ENCODE results near the gene VSIG2. TPM values are rescaled to one million over a fixed set of nuclear protein-coding genes. Genes with fewer than 3 reads are reported as not detected.

The VSIG2 gene
- total and polyA plus RNA-seq, 9 donors: 0.30 to 27.1 (median 1.2) TPM; not detected in 1

DNA sequence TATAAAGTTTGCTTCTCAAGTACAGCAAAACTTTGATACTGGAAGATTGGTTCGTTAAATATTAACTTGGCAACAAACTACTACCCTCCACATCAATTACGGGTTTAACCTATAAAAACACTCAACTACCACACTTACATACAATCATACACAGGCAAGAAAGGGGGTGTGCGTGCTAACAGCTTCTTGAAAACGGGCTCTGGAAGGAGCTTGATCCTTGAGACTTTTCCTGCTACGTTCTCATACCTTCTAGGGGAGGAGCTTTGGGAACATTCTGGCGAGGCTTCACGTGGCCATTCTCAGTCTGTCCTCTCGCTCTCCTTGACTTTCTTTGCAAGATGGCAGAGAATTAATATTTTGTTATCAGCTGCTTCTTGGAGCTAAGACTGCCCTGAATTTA is 16.9 kb upstream of the VSIG2 start:
- Histone ChIP-seq H3K27ac (no peak overlapping the region), H3K27me3 (no peaks in the 10 kb centered on the region), H3K9me3 (no peaks in the 10 kb centered on the region), H3K4me3 (no peak overlapping the region), H3K36me3 (no peaks in the 10 kb centered on the region), H3K4me1 (ENCODE audit: insufficient read depth) (no peaks in the 10 kb centered on the region)
- intact Hi-C loops (cut with DNase I): loop anchor here in 1 of 4 donors (10.0 kb wide), 1 partner anchor 76 kb away; no protein-coding TSS in a partner anchor
- no peak for TF ChIP-seq POLR2A (IDR thresholded peaks at IDR 0.05)
- TF ChIP-seq EP300 (IDR thresholded peaks at IDR 0.05): no peak
- TF ChIP-seq CTCF (IDR thresholded peaks at IDR 0.05): no peak
- WGBS, 3 donors: 85 to 88% (median 87%) methylated on average over 8 of the region's 8 CpGs
- no peak for DNase-seq

GRCh38 chr11:124766156-124766555 is 14.1 kb upstream of the VSIG2 start:
- Histone ChIP-seq H3K4me1 (ENCODE audit: insufficient read depth) (no peaks in the 10 kb centered on the region), H3K27me3 (no peaks in the 10 kb centered on the region), H3K9me3 (no peaks in the 10 kb centered on the region), H3K4me3 (no peak overlapping the region), H3K36me3 (no peaks in the 10 kb centered on the region), H3K27ac (no peak overlapping the region)
- no peak for DNase-seq
- WGBS, 3 donors: 96 to 98% (median 97%) methylated on average over 2 of the region's 2 CpGs
- intact Hi-C loops (cut with DNase I): loop anchor here in 1 of 4 donors (10.0 kb wide), 1 partner anchor 79 kb away; no protein-coding TSS in a partner anchor
- no peak for TF ChIP-seq EP300 (IDR thresholded peaks at IDR 0.05)

DNA sequence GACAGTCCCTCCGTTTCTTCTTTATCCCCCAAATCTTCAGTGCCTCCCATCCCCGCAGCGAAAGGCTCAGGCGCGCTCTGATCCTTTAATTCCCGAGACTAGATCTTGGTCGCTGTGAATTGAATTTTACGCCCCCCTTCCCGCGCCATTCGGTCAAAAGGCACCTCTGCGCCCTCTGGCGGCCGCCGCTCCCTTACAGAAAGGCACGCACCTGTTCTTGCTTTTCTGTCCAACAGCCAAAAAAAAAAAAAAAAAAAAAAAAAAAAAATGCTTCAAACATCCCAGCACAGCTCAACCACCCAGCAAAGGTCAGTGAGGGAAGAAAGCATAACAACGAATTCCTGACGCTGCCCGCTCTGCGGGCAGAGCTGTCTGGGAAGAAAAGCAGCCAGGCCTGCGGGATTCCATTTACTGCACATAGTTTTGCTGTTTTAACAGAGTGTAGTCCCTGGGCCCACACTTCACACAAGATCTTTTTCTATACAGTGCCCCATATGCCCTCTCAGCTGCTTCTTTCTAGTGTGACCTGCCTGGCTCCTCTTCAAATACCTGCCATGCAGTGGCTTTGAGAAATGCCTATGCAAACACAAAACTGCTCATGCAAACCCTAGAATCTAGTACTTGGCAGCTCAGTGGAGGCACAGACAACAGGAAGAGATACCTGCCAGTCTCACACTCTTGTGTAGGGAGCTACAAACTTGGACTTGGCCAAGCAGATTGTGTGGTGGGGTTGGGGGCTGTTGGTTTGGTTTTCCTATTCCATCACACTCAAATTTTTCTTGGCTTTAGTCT is 11.3 kb upstream of the VSIG2 start:
- Histone ChIP-seq H3K9me3 (no peaks in the 10 kb centered on the region), H3K27me3 (peaks cover 7% of the 10 kb centered on the region), H3K4me1 (ENCODE audit: insufficient read depth) (peaks cover 4% of the 10 kb centered on the region), H3K27ac (no peak overlapping the region), H3K36me3 (no peaks in the 10 kb centered on the region), H3K4me3 (peak overlapping the region; percentile 41)
- WGBS, 3 donors: 3 to 6% (median 4%) methylated on average over 21 of the region's 21 CpGs
- DNase-seq: peak; percentile 77 to 91 (median 86)
- no peak for TF ChIP-seq POLR2A (IDR thresholded peaks at IDR 0.05)
- peak; percentile 38 to 43 (median 40) for TF ChIP-seq CTCF (IDR thresholded peaks at IDR 0.05)
- intact Hi-C loops (cut with DNase I): loop anchor here in 3 of 4 donors (2.0 to 10.0 kb wide), 5 partner anchors 74 to 96 kb away; partner anchors contain the start of genes SIAE (in 1 of the 3) and SPA17 (in 1 of the 3)

- TF ChIP-seq CTCF (IDR thresholded peaks at IDR 0.05): no peak
- TF ChIP-seq POLR2A (IDR thresholded peaks at IDR 0.05): no peak
- TF ChIP-seq EP300 (IDR thresholded peaks at IDR 0.05): no peak
These were observed 10.6 kb upstream of the VSIG2 start for GRCh38 chr11:124762624-124763155.

More at GRCh38 chr11:124762624-124763155, 10.6 kb upstream of the VSIG2 start:
- Histone ChIP-seq H3K27me3 (peaks cover 7% of the 10 kb centered on the region), H3K27ac (no peak overlapping the region), H3K36me3 (no peaks in the 10 kb centered on the region), H3K4me3 (peak overlapping the region; percentile 41), H3K9me3 (no peaks in the 10 kb centered on the region), H3K4me1 (ENCODE audit: insufficient read depth) (peaks cover 4% of the 10 kb centered on the region)
- intact Hi-C loops (cut with DNase I): loop anchor here in 3 of 4 donors (2.0 to 10.0 kb wide), 5 partner anchors 75 to 95 kb away; partner anchors contain the start of genes SIAE (in 1 of the 3) and SPA17 (in 1 of the 3)
- 1 to 3% (median 2%) methylated on average over 43 to 45 of the region's 45 CpGs for WGBS, 3 donors
- no peak for DNase-seq
